ENCODE data around the gene MST1.

- TF ChIP-seq ZNF175 (CRISPR knock-in tag; IDR thresholded peaks at IDR 0.05; ENCODE audit: low read depth) (no peak), SIRT6 (IDR thresholded peaks at IDR 0.05; ENCODE audit: low read depth, low read length) (no peak), SMAD4 (CRISPR knock-in tag; conservative IDR thresholded peaks at IDR 0.05) (no peak), CTBP1 (IDR thresholded peaks at IDR 0.05; ENCODE audit: borderline replicate concordance) (no peak), SP2 (IDR thresholded peaks at IDR 0.05; ENCODE audit: extremely low read depth, low read depth, low read length, poor library complexity, severe bottlenecking) (no peak), ZBTB7A (IDR thresholded peaks at IDR 0.05; ENCODE audit: borderline replicate concordance, control insufficient read depth, low read depth, low read length) (no peak), NFXL1 (CRISPR knock-in tag; IDR thresholded peaks at IDR 0.05) (no peak), ZNF354B (CRISPR knock-in tag; IDR thresholded peaks at IDR 0.05) (no peak), ZBTB40 (IDR thresholded peaks at IDR 0.05) (no peak), ZBTB40 (CRISPR knock-in tag; IDR thresholded peaks at IDR 0.05) (no peak)
Observed at GRCh38 chr3:49716691-49717210, 27.5 kb upstream of the MST1 start.
